HT-29 (cell line): ENCODE data around the gene PRPF38B. TPM values are rescaled to one million over a fixed set of nuclear protein-coding genes. Genes with fewer than 3 reads are reported as not detected.

Source experiments
- total RNA-seq: library from RNA; depleted of rRNA; stranded (reverse); fragments of >200 nt; shearing (Covaris generic); gene quantifications from 2 replicates; pipeline ENCODE4 v1.2.3, GENCODE V29; 2014; rRNA removed

PRPF38B gene
- total RNA-seq, 1 experiment from 2014 or later: 30.0 TPM

Other genes starting within 250 kb of the PRPF38B start
- not detected in 2 replicates for gene NBPF6, start 242.0 kb upstream of the PRPF38B start, total RNA-seq
- gene EEIG2, start 132.2 kb upstream of the PRPF38B start, total RNA-seq: 2.1 and 3.1 TPM in 2 replicates
- 15.1 and 15.2 TPM in 2 replicates for gene HENMT1, start 31.2 kb upstream of the PRPF38B start, total RNA-seq
- gene FNDC7, start 20.6 kb downstream of the PRPF38B start, total RNA-seq: not detected in 2 replicates
- gene STXBP3, start 54.4 kb downstream of the PRPF38B start, total RNA-seq: 10.1 and 14.0 TPM in 2 replicates
- gene AKNAD1, start 164.8 kb downstream of the PRPF38B start, total RNA-seq: 0.64 TPM in 1 of 2 replicates, not detected in the other
- 47.5 and 49.7 TPM in 2 replicates for gene GPSM2, start 184.7 kb downstream of the PRPF38B start, total RNA-seq